Femur (tissue), 1 donor: ENCODE results near the gene APBB1.

Experiments used
- DNase-seq: peaks from one replicate; pipeline ENCODE4 v3.0.0-alpha.2; 2017

APBB1 gene

DNA sequence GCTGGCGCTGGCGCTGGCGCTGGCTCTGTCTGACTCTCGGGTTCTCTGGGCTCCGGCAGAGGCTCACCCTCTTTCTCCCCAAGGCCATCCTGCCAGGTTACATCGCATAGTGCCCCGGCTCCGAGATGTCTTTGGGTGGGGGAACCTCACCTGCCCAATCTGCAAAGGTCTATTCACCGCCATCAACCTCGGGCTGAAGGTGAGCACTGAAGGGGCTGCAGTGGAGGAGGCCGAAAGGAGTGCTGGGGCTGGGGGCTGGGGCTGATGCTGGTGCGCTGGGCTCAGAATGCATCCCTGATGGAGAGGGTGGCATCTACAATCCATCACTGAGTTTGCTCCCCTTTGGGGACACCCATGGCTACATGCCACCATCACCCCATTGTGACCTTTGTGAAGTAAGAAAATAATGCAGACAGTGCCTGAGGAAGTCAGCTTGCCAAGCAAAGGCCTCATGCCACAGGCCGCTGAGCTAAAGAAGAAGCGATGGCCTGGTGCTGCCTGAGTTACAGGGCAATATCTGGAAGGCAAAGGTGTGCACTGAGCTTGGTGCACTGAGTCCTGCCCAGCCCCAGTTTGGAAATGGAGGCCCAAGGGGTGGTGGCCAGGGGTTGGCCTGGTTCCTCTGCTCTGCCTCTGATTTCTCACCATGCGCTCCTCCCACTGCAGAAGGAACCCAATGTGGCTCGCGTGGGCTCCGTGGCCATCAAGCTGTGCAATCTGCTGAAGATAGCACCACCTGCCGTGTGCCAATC is 28.0 kb downstream of the APBB1 start:
- DNase-seq = no peak

DNA sequence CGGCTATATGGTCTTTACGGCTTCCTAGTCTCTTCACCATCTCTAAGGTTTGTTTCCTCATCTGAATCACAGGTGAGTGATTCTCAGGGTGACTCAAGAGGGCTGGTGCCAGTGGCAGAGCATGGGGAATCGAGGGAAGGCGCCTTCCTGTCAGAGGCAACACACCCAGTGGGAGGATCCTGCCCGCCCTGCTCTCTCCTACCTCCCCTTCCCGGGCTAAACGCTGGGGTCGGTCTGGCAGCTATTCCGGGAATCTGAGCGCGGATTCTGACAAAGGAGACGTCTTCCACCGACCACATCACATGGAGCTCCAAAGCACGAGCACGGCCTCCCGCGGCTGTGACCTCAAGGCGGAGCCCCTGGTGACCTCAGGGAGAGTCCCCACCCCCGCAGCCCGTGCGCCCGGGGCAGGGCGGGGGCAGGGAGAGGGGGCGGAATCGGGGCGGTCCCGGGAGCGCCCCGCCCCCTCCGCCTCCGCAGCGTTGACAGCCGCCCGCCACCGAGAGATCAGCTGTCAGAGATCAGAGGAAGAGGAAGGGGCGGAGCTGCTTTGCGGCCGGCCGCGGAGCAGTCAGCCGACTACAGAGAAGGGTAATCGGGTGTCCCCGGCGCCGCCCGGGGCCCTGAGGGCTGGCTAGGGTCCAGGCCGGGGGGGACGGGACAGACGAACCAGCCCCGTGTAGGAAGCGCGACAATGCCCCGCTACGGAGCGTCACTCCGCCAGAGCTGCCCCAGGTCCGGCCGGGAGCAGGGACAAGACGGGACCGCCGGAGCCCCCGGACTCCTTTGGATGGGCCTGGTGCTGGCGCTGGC is 28.8 kb downstream of the APBB1 start, which contains the start of gene SMPD1:
SMPD1 (plus strand) TSS at position 570 of the 813 bp plus-strand sequence; CDS start at position 695, 125 bp downstream.
- peak; percentile 94 for DNase-seq

DNA sequence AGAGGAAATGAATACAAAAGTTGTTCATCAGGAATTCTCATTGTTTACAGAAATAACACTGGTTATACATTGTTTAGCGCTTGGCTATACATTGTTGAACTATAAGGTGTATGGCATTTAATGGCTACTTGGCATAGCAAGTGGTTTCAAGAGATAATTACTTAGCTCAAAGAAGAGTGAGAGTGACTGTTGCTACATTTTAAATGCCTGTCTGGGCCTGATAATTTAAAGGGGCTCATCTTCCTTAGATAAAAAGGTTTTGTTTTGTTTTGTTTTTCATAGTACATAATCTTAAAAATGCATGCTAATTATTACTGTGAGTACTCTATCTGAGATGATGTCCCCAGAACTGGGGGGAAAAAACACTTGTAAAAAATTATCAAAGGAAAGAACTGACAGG is 30.1 kb downstream of the APBB1 start:
- DNase-seq = no peak

DNA sequence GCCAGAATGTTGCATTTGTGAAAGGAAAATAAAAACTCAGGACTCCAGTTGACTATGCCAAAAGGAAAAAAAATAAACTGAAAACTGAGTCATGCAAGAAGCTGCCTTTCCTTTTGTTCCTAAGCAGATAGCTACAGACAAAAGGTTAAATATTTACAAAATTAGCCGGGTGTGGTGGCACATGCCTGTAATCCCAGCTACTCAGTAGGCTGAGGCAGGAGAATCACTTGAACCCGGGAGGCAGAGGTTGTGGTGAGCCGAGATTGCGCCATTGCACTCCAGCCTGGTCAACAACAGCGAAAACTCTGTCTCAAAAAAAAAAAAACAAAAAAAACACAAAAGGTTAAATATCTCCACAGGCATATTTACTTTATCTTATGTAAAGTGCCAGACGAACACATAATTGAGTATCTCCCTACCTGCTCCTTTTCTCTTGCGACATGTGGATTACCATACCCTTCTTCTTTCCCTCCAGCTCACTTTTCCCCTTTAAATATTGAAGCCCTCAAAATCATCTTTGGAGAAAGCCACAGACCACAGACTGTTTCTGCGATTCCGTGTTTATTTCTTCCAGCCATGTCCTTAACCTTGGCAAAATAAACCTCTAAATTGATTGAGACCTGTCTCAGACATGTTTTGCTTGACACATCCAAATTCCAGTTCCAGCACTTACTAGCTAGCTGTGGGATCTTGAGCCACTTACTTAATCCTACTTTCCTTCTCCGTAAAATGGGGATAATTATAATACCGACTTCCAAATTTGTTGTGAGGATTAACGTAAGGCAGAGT is 30.9 kb downstream of the APBB1 start:
- no peak for DNase-seq

DNA sequence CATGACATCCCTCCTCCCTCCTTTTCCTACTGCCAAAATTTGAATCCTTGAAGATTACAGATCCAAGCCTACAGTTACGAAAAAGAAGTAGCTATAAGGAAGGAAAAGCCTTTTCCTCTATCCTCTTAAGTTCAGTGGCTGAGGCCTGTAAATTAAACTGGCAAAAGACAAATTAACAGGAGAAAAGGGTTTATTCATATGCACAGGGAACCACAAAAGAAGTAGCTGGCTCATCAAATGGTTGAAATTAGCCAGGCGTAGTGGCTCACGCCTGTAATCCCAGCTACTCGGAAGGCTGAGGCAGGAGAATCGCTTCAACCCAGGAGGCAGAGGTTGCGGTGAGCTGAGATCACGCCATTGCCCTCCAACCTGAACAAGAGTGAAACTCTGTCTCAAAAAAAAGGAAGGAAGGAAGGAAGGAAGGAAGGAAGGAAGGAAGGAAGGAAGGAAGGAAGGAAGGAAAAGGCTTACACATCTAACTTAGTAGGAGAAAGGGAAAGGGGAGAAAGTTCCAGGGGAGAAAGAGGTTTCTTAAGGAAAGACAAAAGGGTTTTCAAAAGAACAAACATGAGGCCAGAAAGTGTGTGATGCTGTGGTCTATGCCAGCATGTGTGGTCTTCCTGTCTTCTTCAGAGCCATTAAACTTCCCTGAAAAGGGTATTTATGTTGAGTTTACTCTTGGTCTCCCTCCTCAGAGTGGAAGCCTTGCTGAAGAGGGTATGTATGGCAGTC is 33.7 kb downstream of the APBB1 start:
- no peak for DNase-seq

DNA sequence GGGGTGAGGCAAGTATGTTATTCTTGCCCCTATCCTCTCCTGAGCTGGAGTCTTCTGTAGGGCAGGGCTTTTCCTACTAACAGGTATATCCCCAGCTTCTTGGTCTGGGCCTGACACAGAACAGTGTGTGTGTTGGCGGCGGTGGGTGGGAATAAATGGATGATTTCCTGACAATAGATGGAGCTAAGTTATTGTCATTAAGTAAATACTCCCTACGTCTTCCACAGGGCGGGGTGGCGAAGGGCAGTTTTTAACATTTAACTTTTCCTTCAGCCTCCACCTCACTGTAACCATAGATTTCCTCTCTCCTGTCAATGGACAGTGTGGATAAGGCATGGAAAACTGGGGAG is 40.3 kb downstream of the APBB1 start:
- DNase-seq = no peak

DNA sequence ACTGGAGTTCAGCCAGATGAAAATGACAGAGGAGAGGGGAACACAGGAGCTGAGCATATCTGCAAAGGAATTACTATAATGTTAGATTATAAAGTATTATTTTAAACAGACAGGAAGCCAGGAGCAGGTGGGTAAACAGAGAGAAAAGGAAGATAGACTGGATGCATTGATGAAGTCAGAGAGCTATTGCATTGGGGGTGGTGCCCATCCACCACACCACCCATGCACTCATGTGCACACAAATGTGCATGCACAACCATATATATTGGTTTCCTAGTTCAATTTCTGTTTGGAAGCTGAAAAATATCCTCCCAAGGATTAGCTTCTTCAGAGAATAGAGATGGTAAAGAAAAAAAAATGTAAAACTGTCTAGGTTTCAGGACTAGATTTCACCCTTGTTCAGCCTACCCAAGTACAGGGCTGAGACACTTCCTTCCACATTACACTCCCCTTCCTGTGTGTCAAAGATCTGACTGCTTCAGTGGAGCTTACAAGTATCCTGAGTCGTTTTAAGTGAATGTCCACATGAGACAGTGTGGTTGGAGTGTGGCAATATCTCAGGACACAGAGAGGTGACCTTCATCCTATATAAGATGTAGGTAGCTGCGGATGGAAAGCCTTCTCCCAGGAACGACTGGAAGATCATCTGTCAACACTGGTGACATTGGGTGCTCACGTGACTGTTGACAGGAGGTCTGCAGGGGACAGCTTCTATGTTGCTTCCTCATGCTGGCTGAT is 40.8 kb downstream of the APBB1 start:
- no peak for DNase-seq

DNA sequence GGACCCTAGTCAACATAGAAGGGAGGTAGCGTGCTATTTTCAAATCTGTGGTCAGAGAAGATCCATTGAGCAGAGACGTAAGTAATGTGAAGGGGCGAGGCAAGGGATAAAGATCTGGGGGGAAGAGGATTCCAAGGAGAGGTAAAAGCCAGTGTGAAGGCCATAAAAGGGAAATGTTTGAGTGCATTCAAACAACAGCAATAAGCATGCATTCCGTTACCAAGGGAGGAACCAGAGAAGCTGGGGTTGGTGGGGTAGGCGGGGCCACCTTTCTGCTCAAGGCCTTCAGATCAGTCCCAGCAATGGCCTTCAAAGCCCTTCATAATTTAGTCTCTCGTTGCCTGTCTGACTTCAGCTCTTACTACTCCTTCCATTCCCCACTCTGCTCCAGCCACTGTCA is 47.1 kb downstream of the APBB1 start:
- DNase-seq = no peak

DNA sequence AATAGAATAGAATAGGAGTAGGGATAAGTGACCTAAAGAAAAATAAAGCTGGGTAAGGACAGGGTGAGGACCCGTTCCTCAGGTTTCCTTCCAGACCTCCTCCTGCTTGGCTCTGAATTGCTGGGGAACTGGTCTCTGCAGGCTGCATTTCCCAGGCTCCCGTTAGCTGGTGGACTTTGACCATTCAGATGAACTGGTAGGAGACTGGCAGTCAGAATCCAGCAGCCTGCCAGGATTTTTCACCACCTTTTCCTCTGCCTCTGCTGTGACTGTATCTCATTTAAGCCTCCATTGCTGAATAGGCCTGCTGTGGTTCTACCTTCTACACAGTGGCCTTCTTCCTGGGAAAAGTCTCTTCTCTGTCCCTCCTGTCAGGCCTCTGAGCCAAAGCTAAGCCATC is 53.2 kb downstream of the APBB1 start:
- DNase-seq = no peak

DNA sequence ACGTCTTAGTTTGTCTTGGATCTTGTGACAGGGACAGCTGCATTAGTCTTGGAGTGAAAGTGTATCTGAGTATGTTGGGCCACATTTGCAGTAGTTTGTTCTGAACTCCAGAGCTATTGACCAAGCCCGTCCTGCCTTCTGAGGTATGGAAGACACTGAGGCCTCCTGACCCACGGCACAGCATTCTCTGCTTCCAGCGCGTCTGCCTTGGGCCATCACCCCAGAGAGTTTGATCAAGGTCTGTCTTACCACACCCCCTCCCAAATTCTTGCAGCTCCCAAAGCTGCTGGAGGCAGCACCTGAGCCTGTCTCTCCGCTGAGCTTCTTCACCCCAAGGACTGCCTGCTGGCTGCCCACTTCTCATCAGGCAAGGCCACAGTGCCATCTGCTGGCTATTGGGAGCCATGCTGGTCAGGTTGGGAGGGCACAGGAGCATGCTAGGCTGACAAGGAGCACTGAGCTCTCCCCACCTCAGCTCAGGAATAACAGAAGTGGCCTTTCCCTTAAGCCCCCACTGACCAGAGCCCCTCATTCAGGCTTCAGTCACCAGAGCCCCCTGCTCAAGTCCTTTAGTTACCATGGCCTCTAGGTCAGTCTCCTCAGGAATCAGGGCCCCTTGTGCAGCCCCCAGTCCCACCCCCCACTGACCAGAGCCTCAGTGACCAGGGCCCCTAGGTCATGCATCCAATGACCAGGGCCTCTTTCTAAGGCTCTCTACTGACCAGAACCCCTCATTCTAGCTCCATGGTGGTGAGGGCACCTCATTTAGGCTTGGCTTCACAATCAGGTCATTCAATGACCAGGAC is 55.8 kb downstream of the APBB1 start:
- DNase-seq = peak; percentile 83

DNA sequence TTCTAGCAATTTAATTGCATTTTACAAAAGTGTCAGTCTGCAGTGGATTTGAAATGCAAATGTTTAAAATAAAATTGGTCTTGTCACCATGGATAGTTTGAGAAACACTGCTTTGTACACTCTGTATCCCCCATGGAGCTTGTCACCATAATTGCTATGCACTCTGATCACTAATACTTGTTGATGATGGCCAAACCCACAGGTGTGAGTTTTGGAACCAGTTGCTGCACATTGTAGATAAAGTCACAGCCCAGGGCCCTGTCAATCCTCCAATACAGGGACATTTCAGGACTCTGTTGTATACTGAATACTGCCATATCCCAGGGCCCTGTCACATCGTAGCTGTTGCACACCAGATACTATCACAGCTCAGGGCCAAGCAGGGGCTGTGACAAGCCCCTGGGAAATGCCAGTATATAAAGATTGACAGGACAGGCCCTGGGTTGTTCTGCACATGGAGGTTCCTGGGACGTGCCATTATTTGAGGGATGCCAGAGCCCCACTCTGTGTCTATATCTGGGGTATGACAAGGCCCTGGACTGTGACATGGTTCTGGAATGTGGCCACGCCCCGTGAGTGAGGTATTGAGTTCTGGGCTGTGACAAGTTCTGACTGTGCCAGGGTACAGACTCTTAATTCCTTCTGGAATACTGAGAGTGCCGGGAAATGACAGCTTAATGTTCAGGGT is 56.6 kb downstream of the APBB1 start:
- DNase-seq = peak; percentile 34

DNA sequence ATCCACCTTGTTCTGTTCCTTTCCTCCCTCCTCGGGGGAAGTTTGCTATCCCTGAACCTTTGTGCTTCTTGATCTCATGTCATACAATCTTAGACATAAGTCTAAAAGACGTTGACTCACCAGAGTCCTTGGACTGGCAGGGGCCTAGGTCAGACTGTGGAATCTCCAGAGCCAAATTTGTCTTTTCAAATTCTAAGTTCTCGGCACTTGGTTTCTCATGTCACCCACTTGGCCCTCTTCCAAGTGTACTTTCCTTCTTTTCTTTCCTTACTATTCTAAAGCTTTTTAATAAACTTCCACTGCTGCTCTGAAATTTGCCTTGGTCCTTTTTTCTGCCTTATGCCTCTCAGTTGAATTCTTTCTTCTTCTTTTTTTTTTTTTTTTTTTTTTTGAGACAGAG is 58.7 kb downstream of the APBB1 start:
- DNase-seq = no peak

DNA sequence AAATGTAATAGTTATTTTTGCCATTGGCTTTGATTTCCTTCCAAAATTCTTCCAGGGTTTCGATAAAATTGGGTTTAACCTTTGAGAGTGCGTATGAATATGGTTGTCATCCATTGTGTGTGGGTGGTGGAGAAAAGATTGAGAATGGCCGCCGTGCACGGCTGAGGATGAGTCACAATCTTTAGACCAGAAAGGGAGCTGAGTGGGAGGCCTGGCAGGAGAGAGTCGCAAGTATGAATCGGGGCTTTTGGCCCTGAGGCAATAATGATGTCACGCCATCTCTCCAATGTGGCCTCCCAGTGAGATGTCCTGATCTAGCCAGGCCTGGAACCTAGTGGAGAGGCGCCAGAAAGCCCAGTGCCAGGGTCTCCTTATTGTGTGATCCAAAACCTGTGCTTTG is 61.7 kb downstream of the APBB1 start:
- peak; percentile 55 for DNase-seq

DNA sequence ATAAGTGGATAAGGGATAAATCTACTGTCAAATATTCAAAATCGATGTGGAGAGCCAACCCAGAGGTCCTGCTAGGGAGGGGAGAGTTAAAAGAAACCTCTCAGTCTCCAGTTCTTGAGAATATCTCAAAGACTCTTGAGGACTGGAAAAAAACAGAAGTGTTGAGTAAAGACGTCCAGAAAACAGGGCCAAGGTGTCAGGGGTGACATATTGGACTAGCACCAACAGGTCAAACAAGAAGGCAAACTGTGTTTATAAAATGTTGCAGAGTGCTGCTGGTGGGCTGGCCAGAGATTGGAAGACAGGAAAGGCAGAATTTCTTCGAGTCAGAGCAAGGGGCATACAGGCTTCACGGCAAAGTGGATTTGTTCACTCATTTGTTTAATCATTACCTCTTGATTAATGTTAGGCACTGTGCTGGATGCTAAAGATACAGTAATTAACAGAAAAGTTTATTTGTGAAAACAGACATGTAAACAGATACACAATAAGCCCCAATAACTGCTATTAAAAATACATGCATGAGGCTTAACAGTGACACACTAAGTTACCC is 62.3 kb downstream of the APBB1 start:
- no peak for DNase-seq

DNA sequence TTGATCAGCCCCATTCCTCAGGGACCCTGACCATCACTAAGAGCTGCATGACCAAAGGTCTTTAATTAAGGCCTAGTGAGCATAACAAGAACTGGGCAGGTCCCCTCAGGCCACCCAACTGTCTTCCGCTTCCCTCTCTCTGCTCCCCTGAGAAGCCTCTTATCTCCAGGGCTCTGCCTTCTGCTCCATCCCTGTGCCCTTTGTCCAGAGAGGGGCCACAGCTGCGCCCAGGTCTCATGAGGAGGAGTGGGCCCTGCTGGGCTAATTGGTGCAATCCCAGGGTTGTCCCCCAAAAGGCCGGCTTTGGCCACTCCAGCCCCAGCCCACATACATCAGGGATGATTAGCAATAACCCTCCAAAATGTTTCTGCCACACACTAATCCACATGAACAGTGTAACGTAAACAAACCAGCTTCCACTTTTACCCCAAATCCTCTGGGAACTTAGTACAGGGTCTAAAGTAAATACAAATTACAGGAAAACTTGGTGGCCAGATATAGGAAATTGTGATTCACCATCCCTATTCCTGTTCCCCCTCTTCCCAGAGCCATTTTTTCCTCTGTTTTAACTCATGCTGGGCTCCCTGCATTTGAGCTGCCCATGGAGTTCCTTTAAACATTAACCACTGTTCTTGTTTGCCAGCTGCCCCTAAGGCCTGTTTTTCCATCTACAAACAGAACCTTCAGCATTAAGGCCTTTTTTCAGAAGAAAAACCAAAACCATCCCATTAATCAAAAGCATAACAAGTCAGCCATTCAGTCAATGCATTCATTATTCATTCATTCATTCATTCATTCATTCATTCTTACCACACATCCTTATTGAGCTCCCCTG is 64.0 kb downstream of the APBB1 start:
- no peak for DNase-seq

DNA sequence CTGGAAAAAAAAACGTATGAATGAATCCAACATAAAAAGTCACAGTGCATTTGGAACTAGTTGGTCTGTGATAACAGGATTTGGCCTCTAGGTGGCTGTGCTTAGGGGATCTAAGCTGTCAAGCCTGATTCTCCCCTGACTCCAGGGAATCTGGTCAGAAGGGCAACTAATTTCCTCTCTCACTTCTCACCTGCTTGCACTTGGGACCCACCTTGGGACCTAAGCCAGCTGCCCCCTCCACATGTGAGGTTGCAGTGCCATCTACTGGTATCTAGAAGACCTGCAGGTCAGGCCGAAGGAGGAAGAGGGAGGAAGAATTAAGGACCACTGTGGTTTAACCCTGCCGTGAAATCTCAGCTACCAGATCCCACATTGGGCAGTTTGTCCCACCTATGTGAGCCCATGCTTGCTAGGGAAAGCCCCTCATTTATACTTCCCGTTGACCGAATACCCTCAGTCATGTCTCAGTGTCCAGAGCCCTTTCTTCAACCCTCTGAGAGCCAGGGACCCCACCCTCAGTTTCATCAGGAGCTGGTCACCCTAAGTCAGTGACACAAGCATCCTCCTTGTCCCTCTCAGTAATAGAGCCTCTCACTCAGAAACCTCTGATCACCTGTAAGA is 65.4 kb downstream of the APBB1 start:
- peak; percentile 69 for DNase-seq

DNA sequence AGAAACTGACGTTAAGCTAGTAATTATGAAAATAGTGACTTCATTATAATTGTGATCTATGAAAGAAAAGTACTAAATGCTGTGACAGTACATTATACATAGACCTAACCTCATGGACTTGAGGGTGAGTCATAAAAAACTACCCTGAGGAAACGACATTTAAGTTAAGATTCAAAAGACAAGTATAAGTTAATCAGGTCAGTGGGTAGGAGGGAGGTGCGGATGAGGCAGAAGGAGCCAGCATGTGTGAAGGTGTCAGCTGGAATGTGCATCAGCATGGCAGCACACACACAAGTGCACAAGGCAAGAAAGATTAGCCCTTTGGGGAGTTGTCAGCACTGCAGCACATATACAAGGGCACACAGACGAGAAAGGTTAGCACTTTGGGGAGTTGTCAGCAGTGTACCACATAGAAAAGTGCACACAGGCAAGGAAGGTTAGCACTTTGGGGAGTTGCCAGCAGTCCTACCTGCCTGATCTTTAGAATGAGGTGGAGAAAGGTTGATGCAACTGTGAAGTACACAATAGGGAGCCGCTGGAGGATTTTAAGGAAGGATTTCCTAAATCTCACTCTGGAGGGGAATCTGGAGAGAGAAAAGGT is 67.0 kb downstream of the APBB1 start:
- DNase-seq = no peak

DNA sequence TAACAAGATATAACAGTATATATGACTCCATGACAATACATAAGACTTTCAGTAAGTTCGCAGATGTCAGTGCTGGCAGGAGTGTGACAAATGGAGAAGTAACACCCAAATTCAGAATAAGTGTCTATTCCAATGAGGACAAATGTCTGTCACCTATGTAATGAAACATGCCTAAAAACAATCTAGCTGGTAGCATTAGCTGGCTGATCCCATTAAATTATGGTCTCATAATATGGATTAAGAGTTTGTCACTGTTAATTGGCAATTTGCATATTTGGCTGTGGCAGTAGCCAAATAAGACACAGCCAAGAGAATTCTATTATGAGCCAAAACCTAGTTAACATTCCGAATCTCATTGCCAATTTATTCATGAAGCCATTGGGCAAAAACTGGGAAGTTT is 68.4 kb downstream of the APBB1 start:
- no peak for DNase-seq
